GM19043 (cell line): ENCODE data around the gene TMC5.
A peak's percentile ranks its signal among the peaks of the same experiment; 100 is the strongest.

Experiments used
- ATAC-seq: cut with Tn5 transposase; IDR thresholded peaks from one replicate; pipeline ENCODE4 v1.9.1; 2021; ENCODE audit warnings: low read depth; ENCODE audit not compliant: unreplicated experiment

The TMC5 gene

GRCh38 chr16:19503461-19504075 lies 85.9 kb downstream of the TMC5 start:
- ATAC-seq = no peak

GRCh38 chr16:19505600-19506303 lies 88.1 kb downstream of the TMC5 start:
- no peak for ATAC-seq

- ATAC-seq = no peak
Observed at GRCh38 chr16:19506965-19507364, 89.3 kb downstream of the TMC5 start.

- no peak for ATAC-seq
Observed at GRCh38 chr16:19507867-19508266, 90.2 kb downstream of the TMC5 start.

GRCh38 chr16:19512297-19512696 lies 94.6 kb downstream of the TMC5 start:
- ATAC-seq = no peak

- ATAC-seq = no peak
Observed at GRCh38 chr16:19513377-19514053, 95.8 kb downstream of the TMC5 start.

GRCh38 chr16:19515757-19516156 lies 98.1 kb downstream of the TMC5 start:
- no peak for ATAC-seq

GRCh38 chr16:19517424-19518089 lies 99.9 kb downstream of the TMC5 start:
- no peak for ATAC-seq

GRCh38 chr16:19518388-19518787 lies 100.7 kb downstream of the TMC5 start:
- ATAC-seq = no peak

GRCh38 chr16:19520861-19521331 lies 103.2 kb downstream of the TMC5 start:
- ATAC-seq = no peak

GRCh38 chr16:19521471-19522396 lies 104.1 kb downstream of the TMC5 start, which contains the start of gene GDE1:
Gene GDE1, minus strand, starts transcription at chr16:19522098. Its CDS starts 134 bp downstream, at chr16:19521964.
- peak; percentile 73 for ATAC-seq

GRCh38 chr16:19522397-19522732 lies 104.7 kb downstream of the TMC5 start:
- ATAC-seq = no peak

GRCh38 chr16:19522760-19523159 lies 105.1 kb downstream of the TMC5 start:
- ATAC-seq = no peak

- ATAC-seq = no peak
Observed at GRCh38 chr16:19523184-19523558, 105.5 kb downstream of the TMC5 start.

GRCh38 chr16:19523559-19524355 lies 106.1 kb downstream of the TMC5 start, which contains the start of gene CCP110:
Gene CCP110, plus strand, starts transcription at chr16:19523942. Its CDS starts 3,940 bp downstream, at chr16:19527882.
- ATAC-seq = peak; percentile 74

GRCh38 chr16:19524356-19524615 lies 106.6 kb downstream of the TMC5 start:
- ATAC-seq = no peak

- ATAC-seq = no peak
Observed at GRCh38 chr16:19524616-19525384, 107.1 kb downstream of the TMC5 start.

GRCh38 chr16:19525385-19525723 lies 107.7 kb downstream of the TMC5 start:
- no peak for ATAC-seq

- no peak for ATAC-seq
Observed at GRCh38 chr16:19527161-19527560, 109.5 kb downstream of the TMC5 start.
